GM18870 (cell line): Measurements from ENCODE around the gene CCNB2.
A peak's percentile ranks its signal among the peaks of the same experiment; 100 is the strongest.
"Not testable (repeated sequence)": the region's sequence is repeated elsewhere in the genome, so short reads cannot be mapped to it uniquely, and the experiment has no call there.

Experiments used
- ATAC-seq: cut with Tn5 transposase; IDR thresholded peaks from one replicate; pipeline ENCODE4 v1.9.1; 2021; ENCODE audit warnings: moderate library complexity; ENCODE audit not compliant: unreplicated experiment

Gene CCNB2

GRCh38 chr15:59131969-59132562 lies 27.1 kb downstream of the CCNB2 start:
- ATAC-seq: no peak

- ATAC-seq: no peak
Measured at GRCh38 chr15:59133929-59134427, 29.0 kb downstream of the CCNB2 start.

GRCh38 chr15:59137566-59137965 lies 32.6 kb downstream of the CCNB2 start:
- ATAC-seq: no peak

- peak; percentile 42 for ATAC-seq
Measured at GRCh38 chr15:59138243-59138642, 33.3 kb downstream of the CCNB2 start.

GRCh38 chr15:59140422-59141226 lies 35.7 kb downstream of the CCNB2 start:
- ATAC-seq: no peak

GRCh38 chr15:59143281-59143680 lies 38.3 kb downstream of the CCNB2 start:
- no peak for ATAC-seq

- not testable (repeated sequence) for ATAC-seq
Measured at GRCh38 chr15:59144594-59144993, 39.6 kb downstream of the CCNB2 start.

- ATAC-seq: no peak
Measured at GRCh38 chr15:59147666-59148065, 42.7 kb downstream of the CCNB2 start.

GRCh38 chr15:59148153-59148833 lies 43.3 kb downstream of the CCNB2 start:
- ATAC-seq: no peak

- ATAC-seq: no peak
Measured at GRCh38 chr15:59150185-59150584, 45.2 kb downstream of the CCNB2 start.

- ATAC-seq: no peak
Measured at GRCh38 chr15:59152694-59153450, 47.9 kb downstream of the CCNB2 start.

GRCh38 chr15:59153466-59153865 lies 48.5 kb downstream of the CCNB2 start:
- ATAC-seq: no peak

GRCh38 chr15:59154243-59154642 lies 49.3 kb downstream of the CCNB2 start:
- no peak for ATAC-seq

- ATAC-seq: no peak
Measured at GRCh38 chr15:59155431-59155830, 50.5 kb downstream of the CCNB2 start.

GRCh38 chr15:59157396-59157795 lies 52.5 kb downstream of the CCNB2 start:
- ATAC-seq: no peak

GRCh38 chr15:59157840-59158700 lies 53.1 kb downstream of the CCNB2 start:
- no peak for ATAC-seq

GRCh38 chr15:59158701-59159034 lies 53.7 kb downstream of the CCNB2 start:
- ATAC-seq: no peak

- ATAC-seq: no peak
Measured at GRCh38 chr15:59159210-59159609, 54.3 kb downstream of the CCNB2 start.

GRCh38 chr15:59160880-59161593 lies 56.1 kb downstream of the CCNB2 start:
- no peak for ATAC-seq

- ATAC-seq: not testable (repeated sequence)
Measured at GRCh38 chr15:59162080-59162479, 57.1 kb downstream of the CCNB2 start.
